NOMO-1 treated with DMSO at 0.1 percent for 48 hours (cell line): ENCODE measurements around the gene UBAC2.
A peak's percentile ranks its signal among the peaks of the same experiment; 100 is the strongest.
"Not testable (repeated sequence)": the region's sequence is repeated elsewhere in the genome, so short reads cannot be mapped to it uniquely, and the experiment has no call there.

Experiments used
- DNase-seq: peaks from one replicate; lab custom pipeline; 2025; ENCODE audit not compliant: unreplicated experiment; lab: John Stamatoyannopoulos, UW

Gene UBAC2

GRCh38 chr13:99182439-99182838, 18.2 kb upstream of the UBAC2 start:
- no peak for DNase-seq

- DNase-seq = no peak
Observed at GRCh38 chr13:99185606-99186005, 15.0 kb upstream of the UBAC2 start.

- no peak for DNase-seq
Observed at GRCh38 chr13:99190147-99190985, 10.3 kb upstream of the UBAC2 start.

GRCh38 chr13:99191336-99191899, 9.2 kb upstream of the UBAC2 start:
- DNase-seq = no peak

GRCh38 chr13:99191900-99192399, 8.7 kb upstream of the UBAC2 start:
- peak; percentile 77 for DNase-seq

- no peak for DNase-seq
Observed at GRCh38 chr13:99192480-99192879, 8.2 kb upstream of the UBAC2 start.

- DNase-seq = no peak
Observed at GRCh38 chr13:99193152-99193551, 7.5 kb upstream of the UBAC2 start.

- peak; percentile 12 for DNase-seq
Observed at GRCh38 chr13:99196466-99197116, 4.1 kb upstream of the UBAC2 start.

GRCh38 chr13:99197117-99197651, 3.5 kb upstream of the UBAC2 start:
- DNase-seq = no peak

- DNase-seq = peak; percentile 19
Observed at GRCh38 chr13:99199541-99200431, 868 bp upstream of the UBAC2 start.

- no peak for DNase-seq
Observed at GRCh38 chr13:99203601-99204579, 3.2 kb downstream of the UBAC2 start.

GRCh38 chr13:99205621-99206220, 5.1 kb downstream of the UBAC2 start:
- DNase-seq = no peak

- no peak for DNase-seq
Observed at GRCh38 chr13:99206226-99206625, 5.6 kb downstream of the UBAC2 start.

- no peak for DNase-seq
Observed at GRCh38 chr13:99206873-99207272, 6.2 kb downstream of the UBAC2 start.

- no peak for DNase-seq
Observed at GRCh38 chr13:99207511-99207910, 6.9 kb downstream of the UBAC2 start.

GRCh38 chr13:99208185-99208584, 7.5 kb downstream of the UBAC2 start:
- no peak for DNase-seq

- no peak for DNase-seq
Observed at GRCh38 chr13:99208845-99209527, 8.3 kb downstream of the UBAC2 start.

- not testable (repeated sequence) for DNase-seq
Observed at GRCh38 chr13:99210627-99211026, 10.0 kb downstream of the UBAC2 start.
